HEK293T (cell line): ENCODE measurements around the gene PAK1IP1.

Experiments
- FOXM1 ChIP-seq: fragments of 450-650 bp; IDR thresholded peaks from 2 replicates; pipeline ENCODE4 v1.6.1; 2017; ENCODE audit warnings: mild to moderate bottlenecking, borderline replicate concordance
- NFRKB ChIP-seq: fragments of 450-650 bp; IDR thresholded peaks from 2 replicates; pipeline ENCODE4 v1.6.1; 2016; ENCODE audit warnings: mild to moderate bottlenecking, moderate library complexity

- TF ChIP-seq FOXM1 (no peak), NFRKB (no peak)
Observed at GRCh38 chr6:10662207-10662606, 32.6 kb upstream of the PAK1IP1 start.
